CD4-positive, alpha-beta T cell treated with Interleukin-15 for 1 hour (primary cell): ENCODE data around the gene KCNAB2.

Source experiments
- DNase-seq: peaks from one replicate; pipeline ENCODE4 v3.0.0-alpha.2; 2020

The KCNAB2 gene

GRCh38 chr1:6113116-6113515 lies 67.4 kb downstream of the KCNAB2 start:
- DNase-seq = no peak

GRCh38 chr1:6113745-6114144 lies 68.1 kb downstream of the KCNAB2 start:
- no peak for DNase-seq

DNA sequence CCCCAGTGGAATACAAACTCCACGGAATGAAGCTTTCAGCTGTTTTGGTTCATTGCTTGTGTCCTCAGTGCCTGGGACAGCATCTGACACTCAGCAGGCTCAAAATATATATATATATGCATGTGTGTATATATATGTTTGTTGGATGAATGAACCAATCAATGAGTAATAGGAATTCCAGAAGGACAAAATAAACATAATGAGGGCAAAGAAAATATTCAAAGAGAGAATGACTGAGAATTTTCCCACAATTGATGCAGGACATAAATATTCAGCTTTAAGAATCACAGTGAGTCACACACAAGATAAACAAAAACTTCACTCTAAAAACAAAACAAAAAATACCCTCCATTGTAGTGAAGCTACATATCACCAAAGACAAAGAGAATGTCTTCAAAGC lies 70.4 kb downstream of the KCNAB2 start:
- DNase-seq = no peak

GRCh38 chr1:6117064-6117463 lies 71.4 kb downstream of the KCNAB2 start:
- no peak for DNase-seq

DNA sequence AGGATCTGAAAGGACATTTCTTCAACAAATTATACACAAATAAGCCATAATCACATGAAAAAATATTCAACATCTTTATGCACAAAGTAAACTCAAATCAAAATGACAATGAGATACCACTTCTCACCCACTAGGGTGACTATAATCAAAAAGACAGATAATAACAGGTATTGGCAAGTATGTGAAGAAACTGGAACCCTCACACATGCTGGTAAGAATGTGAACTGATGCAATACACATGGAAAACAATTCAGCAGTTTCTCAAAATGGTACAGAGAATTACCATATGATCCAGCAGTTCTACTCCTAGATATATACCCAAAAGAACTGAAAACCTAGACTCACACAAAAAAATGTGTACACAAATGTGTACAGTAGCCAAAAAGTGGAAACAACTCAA lies 71.9 kb downstream of the KCNAB2 start:
- no peak for DNase-seq

DNA sequence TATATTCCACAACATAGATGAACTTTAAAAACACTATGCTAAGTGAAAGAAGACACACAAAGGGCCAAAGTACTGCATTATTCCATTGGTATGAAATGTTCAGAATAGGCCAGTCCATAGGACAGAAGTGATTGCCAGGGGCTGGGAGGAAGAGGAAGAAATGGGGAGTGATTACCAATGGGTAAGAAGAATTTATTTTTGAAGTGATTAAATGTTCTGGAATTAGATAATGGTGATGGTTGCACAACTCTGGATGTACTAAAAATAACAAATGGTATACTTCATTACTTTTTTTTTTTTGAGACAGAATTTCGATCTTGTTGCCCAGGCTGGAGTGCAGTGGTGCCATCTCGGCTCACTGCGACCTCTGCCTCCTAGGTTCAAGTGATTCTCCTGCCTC lies 72.7 kb downstream of the KCNAB2 start:
- no peak for DNase-seq

GRCh38 chr1:6121021-6121421 lies 75.3 kb downstream of the KCNAB2 start:
- no peak for DNase-seq

- no peak for DNase-seq
Observed at GRCh38 chr1:6121651-6122370, 76.1 kb downstream of the KCNAB2 start.

DNA sequence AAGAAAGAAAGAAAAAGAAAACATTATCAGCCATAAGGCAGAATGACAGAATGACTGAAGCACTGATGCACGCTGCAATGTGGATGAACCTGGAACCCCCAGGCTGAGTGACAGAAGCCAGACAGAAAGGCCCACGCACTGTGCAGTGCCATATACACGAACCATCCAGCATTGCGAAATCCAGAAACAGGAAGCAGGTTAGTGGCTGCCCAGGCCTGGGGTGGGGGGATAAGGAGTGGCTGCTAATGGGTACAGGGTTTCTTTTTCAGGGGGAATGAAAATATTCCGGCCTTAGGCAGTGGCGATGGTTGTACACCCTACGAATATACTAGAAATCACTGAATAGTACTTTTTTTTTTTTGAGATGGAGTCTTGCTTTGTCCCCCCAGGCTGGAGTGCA lies 77.4 kb downstream of the KCNAB2 start:
- no peak for DNase-seq

GRCh38 chr1:6123816-6124215 lies 78.1 kb downstream of the KCNAB2 start:
- DNase-seq = no peak

- no peak for DNase-seq
Observed at GRCh38 chr1:6124341-6124740, 78.7 kb downstream of the KCNAB2 start.

- DNase-seq = no peak
Observed at GRCh38 chr1:6124746-6125365, 79.2 kb downstream of the KCNAB2 start.

GRCh38 chr1:6125366-6125765 lies 79.7 kb downstream of the KCNAB2 start:
- DNase-seq = no peak

- DNase-seq = no peak
Observed at GRCh38 chr1:6126028-6126427, 80.3 kb downstream of the KCNAB2 start.

DNA sequence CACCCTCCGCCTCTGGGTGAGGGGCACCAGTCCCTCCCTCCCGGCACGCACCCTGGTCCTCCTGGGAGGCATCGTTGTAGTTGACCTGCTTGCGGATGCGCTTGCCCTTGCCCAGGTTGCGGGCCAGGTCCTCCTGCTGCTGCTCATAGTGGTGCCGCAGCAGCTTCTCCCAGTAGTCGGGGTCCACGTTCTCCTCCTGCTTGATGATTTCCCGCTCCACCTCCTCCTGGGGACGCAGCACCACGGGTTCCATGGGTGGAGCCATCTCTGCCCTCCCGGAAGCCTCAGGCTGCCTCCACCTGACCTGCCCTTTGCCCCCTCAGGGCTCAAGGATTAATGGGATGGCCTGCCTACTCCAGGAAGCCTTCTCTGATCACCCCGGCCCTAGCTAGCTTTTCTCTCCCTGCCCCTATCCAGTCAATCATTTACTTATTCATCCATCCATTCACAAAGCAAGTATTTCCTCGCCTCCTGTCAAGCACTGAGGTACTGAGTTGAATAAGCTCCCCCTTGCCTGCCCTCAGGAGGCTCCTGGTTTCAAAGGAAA lies 80.9 kb downstream of the KCNAB2 start:
- DNase-seq = no peak

GRCh38 chr1:6127587-6128163 lies 82.0 kb downstream of the KCNAB2 start:
- peak; percentile 77 for DNase-seq

- no peak for DNase-seq
Observed at GRCh38 chr1:6128276-6129081, 82.8 kb downstream of the KCNAB2 start.

GRCh38 chr1:6129313-6129712 lies 83.6 kb downstream of the KCNAB2 start:
- no peak for DNase-seq

GRCh38 chr1:6130036-6130435 lies 84.3 kb downstream of the KCNAB2 start:
- DNase-seq = no peak

GRCh38 chr1:6130596-6130995 lies 84.9 kb downstream of the KCNAB2 start:
- DNase-seq = no peak

- DNase-seq = no peak
Observed at GRCh38 chr1:6131561-6131960, 85.9 kb downstream of the KCNAB2 start.

- DNase-seq = no peak
Observed at GRCh38 chr1:6133146-6133895, 87.6 kb downstream of the KCNAB2 start.

GRCh38 chr1:6134206-6134605 lies 88.5 kb downstream of the KCNAB2 start:
- DNase-seq = no peak
